Cardiac fibroblast (primary cell): ENCODE data around the gene RGS5.
A peak's percentile ranks its signal among the peaks of the same experiment; 100 is the strongest.
"Not testable (repeated sequence)": the region's sequence is repeated elsewhere in the genome, so short reads cannot be mapped to it uniquely, and the experiment has no call there.

Experiments used
- DNase-seq, 2 donors: peaks; one replicate each; pipeline versions ENCODE4 v3.0.0 to v3.0.0-alpha.2; 2010; ENCODE audit warnings: low read depth in 2 of 2
- H3K4me3 ChIP-seq, 2 donors: replicated peaks in 1 of 2; 1 replicate in 1 of 2; 2 replicates in 1 of 2; pipeline ENCODE4 v1.5.1; 2011; ENCODE audit warnings: low read depth in 2 of 2, low read length in 2 of 2, mild to moderate bottlenecking in 2 of 2, moderate library complexity in 1 of 2
- TF ChIP-seq, protein P1 (sequence below): IDR thresholded peaks from one replicate; pipeline ENCODE4 v1.5.1; 2011; ENCODE audit warnings: low read depth, mild to moderate bottlenecking, low read length, inconsistent platforms

Gene RGS5

DNA sequence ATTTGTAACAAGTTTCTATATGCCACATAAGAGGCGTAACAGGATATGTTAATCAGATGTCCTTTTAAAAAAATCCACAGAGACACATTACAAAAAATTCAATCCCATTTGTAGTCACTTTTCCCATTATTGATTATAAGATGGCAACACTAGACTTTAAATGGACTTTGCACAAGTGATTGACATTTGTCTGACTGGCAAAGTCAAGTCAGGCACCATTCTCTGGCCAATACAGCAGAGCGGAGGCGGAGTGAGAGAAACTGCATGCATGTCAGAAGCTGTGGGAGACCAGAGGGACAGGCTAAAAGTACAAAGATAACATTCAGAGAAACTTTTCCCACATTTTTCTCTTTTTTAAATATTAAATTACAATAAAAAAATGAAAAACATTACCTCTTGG is 28.1 kb upstream of the RGS5 start:
- H3K4me3 ChIP-seq: no peak overlapping the region
- TF ChIP-seq, protein P1, sequence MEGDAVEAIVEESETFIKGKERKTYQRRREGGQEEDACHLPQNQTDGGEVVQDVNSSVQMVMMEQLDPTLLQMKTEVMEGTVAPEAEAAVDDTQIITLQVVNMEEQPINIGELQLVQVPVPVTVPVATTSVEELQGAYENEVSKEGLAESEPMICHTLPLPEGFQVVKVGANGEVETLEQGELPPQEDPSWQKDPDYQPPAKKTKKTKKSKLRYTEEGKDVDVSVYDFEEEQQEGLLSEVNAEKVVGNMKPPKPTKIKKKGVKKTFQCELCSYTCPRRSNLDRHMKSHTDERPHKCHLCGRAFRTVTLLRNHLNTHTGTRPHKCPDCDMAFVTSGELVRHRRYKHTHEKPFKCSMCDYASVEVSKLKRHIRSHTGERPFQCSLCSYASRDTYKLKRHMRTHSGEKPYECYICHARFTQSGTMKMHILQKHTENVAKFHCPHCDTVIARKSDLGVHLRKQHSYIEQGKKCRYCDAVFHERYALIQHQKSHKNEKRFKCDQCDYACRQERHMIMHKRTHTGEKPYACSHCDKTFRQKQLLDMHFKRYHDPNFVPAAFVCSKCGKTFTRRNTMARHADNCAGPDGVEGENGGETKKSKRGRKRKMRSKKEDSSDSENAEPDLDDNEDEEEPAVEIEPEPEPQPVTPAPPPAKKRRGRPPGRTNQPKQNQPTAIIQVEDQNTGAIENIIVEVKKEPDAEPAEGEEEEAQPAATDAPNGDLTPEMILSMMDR: no peak
- DNase-seq: peak in 1 of 2 donors; percentile 10

GRCh38 chr1:163228271-163228670 is 25.6 kb upstream of the RGS5 start:
- DNase-seq, H3K4me3 ChIP-seq: not testable (repeated sequence)

DNA sequence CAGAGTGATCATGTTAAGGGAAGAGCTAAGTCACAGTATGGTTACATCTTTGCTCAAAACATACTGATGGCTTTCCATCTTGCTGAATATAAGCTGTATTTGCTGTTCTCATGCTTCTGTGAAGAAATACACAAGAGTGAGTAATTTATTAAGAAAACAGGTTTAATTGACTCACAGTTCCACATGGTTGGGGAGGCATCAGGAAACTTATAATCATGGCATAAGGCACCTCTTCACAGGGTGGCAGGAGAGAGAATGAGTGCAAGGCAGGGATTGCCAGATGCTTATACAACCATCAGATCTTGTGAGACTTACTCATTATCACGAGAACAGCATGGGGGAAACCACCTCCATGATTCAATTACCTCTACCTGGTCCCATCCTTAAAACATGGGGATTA is 24.4 kb upstream of the RGS5 start:
- no peak for DNase-seq
- no peak overlapping the region for H3K4me3 ChIP-seq
- TF ChIP-seq, protein P1: no peak

DNA sequence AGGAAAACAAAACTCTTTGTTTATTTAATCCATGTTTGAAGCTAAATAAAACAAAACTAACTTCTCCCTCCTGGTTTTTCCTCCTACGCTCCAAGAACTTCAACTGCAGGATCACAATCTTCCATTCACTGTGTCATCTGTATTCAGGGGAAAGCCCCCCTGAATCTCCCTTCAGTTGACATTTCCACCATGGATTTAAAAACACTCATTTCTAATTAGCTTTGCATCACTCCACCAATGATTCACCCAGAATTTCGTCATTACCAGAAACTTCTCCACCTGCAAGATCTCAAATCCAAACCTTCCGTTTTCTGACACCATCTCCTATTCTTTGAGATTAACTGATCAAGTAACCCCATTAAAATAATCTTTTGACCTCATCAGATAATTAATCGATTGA is 10.9 kb upstream of the RGS5 start:
- TF ChIP-seq, protein P1: no peak
- H3K4me3 ChIP-seq: no peak overlapping the region
- no peak for DNase-seq

DNA sequence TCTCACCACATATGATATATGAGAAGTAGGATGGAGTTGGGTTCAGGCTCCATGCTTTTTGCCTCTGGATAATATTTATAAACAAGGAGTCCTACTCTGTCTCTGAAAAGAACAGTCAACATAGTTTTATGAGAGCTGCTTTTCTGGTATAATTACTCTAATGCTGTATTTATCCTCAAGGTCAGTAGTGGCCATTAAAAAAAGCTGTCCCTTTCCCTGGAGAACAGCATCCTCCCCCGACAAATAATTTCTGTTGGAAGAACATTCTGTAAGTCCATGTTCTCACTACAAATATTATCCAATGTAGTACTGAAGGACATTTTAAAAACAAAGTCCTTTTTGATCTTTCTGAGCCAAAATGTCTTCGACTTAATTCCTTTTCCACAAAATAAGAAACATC is 9.0 kb upstream of the RGS5 start:
- H3K4me3 ChIP-seq: no peak overlapping the region
- TF ChIP-seq, protein P1: no peak
- no peak for DNase-seq

GRCh38 chr1:163205513-163205912 is 2.8 kb upstream of the RGS5 start:
- TF ChIP-seq, protein P1: no peak
- DNase-seq: peak; percentile 6 to 27
- H3K4me3 ChIP-seq: no peak overlapping the region

GRCh38 chr1:163203561-163203960 is 845 bp upstream of the RGS5 start:
- H3K4me3 ChIP-seq: no peak overlapping the region
- no peak for DNase-seq
- TF ChIP-seq, protein P1: no peak
